Esophagus muscularis mucosa (tissue), 3 donors: ENCODE results near the gene LENG1.

Experiments used
- POLR2AphosphoS5 ChIP-seq, 2 donors: sonication (generic); formaldehyde crosslinking; IDR thresholded peaks; one replicate each; pipeline ENCODE4 v1.6.1; 2017; ENCODE audit warnings: antibody characterized with exemption in 2 of 2
- TF ChIP-seq, protein P1 (sequence below), 3 experiments: fragments of 200-600 bp in 2 of 3; fragments of 450-650 bp in 1 of 3; sonication (generic) in 2 of 3; IDR thresholded peaks; one replicate each; pipeline ENCODE4 v1.5.1; 2017 to 2019; ENCODE audit warnings: antibody characterized with exemption in 3 of 3, mild to moderate bottlenecking in 2 of 3, moderate library complexity in 1 of 3

DNA sequence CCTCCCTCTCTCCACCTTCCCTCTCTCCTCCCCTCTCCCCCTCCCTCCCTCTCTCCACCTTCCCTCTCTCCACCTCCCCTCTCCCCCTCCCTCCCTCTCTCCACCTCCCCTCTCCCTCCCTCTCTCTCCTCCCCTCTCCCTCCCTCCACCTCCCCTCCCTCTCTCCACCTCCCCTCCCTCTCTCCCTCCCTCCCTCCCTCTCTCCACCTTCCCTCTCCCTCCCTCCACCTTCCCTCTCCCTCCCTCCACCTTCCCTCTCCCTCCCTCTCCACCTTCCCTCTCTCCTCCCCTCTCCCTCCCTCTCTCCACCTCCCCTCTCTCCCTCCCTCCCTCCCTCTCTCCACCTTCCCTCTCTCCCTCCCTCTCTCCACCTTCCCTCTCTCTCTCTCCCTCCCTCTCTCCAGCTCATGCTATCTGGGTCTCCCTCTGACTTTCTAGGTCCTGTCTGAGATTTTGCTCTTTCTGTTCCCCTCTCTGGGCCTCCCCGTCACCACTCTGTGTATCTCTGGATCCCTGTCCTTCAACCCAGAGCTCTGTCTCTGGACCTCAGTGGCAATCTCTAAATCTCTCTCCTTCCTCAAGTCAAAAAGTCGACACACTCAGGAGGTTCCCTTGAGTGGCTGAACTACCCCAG lies 25.4 kb downstream of the LENG1 start:
- TF ChIP-seq, protein P1, sequence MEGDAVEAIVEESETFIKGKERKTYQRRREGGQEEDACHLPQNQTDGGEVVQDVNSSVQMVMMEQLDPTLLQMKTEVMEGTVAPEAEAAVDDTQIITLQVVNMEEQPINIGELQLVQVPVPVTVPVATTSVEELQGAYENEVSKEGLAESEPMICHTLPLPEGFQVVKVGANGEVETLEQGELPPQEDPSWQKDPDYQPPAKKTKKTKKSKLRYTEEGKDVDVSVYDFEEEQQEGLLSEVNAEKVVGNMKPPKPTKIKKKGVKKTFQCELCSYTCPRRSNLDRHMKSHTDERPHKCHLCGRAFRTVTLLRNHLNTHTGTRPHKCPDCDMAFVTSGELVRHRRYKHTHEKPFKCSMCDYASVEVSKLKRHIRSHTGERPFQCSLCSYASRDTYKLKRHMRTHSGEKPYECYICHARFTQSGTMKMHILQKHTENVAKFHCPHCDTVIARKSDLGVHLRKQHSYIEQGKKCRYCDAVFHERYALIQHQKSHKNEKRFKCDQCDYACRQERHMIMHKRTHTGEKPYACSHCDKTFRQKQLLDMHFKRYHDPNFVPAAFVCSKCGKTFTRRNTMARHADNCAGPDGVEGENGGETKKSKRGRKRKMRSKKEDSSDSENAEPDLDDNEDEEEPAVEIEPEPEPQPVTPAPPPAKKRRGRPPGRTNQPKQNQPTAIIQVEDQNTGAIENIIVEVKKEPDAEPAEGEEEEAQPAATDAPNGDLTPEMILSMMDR (IDR thresholded peaks at IDR 0.05): no peak
- TF ChIP-seq POLR2AphosphoS5 (IDR thresholded peaks at IDR 0.05): no peak
